Stimulated activated CD8-positive, alpha-beta memory T cell treated with anti-CD3 and anti-CD28 coated beads, Interleukin-12 subunit alpha, Interleukin-12 subunit beta, amount 100 ng/mL, for 24 hours (primary cell): ENCODE measurements around the gene SPTBN4.
"Not testable (repeated sequence)": the region's sequence is repeated elsewhere in the genome, so short reads cannot be mapped to it uniquely, and the experiment has no call there.

Source experiments
- DNase-seq: peaks from one replicate; pipeline ENCODE4 v3.0.0-alpha.2; 2020; ENCODE audit errors: extremely low read depth

Gene SPTBN4

DNA sequence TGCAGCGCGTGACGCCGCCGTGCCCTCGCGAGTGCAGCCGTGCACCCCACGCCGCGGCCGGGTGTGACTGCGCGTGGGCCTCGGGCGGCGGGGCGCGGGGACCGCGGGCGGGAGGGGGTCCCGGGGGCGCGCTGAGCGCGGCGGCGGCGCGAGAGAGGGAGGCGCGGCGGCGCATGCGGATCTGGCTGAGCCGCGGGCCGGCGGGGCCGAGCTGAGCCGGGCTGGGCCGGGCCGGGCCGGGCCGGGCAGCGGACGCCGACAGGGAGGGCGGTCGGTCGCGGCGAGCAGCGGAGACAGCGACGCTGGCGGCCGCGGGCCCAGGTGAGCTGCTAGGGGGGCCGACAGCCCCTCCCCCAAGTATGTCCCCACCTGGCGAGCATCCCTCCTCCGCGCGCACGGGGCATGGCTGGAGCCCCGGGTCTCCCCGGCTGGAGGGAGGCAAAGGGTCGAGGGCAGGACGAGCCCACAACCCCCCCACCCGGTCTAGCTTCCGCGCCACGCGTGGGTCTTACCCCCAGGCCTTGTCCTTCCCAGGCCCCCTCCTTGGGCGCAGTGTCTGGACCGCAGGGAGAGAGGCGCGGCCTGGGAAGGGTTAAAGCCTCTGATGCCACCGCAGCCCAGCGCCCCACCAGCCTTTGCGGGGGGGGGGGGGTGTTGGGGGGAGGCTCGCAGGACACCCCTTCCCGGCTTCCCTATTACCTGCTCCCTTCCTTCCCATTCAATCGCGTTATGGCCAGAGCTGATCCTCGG lies at the start of gene SPTBN4:
Gene SPTBN4, plus strand, starts transcription at position 17 of the 750 bp plus-strand sequence. CDS start 5,621 bp downstream, outside the sequence.
- DNase-seq, result no peak

DNA sequence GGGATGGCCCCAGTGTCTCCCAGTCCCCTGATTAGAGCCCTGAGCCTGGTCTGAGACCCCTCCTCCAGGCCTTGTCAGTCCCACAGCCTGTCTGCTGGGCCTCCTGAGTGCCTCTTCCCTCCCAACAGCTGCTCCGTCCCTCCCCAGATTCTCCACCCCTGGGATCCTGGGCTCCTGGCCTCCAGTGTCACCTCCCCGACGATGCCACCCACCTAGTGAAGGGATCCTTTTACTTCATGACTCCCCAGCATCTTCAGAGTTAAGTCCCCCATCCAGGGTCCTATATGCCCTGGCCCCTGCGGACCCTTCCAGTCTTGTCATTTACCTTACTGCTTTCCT lies 49.2 kb upstream of the SPTBN4 start:
- DNase-seq, result no peak

DNA sequence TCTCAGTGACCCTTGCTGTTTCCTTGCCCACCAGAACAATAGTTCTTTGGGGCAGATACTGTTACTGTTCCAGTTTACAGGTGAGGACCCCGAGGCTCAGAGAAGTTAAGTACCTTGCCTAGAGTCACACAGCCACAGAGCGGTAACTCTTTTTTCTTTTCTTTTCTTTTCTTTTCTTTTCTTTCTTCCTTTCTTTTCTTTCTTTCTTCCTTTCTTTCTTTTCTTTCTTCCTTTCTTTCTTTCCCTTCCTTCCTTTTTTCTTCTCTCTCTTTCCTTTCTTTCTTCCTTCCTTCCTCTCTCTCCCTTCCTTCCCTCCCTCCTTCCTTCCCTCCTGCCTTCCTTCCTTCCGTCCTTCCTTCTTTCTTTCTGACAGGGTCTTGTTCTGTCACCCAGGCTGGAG lies 48.8 kb upstream of the SPTBN4 start:
- no peak for DNase-seq

DNA sequence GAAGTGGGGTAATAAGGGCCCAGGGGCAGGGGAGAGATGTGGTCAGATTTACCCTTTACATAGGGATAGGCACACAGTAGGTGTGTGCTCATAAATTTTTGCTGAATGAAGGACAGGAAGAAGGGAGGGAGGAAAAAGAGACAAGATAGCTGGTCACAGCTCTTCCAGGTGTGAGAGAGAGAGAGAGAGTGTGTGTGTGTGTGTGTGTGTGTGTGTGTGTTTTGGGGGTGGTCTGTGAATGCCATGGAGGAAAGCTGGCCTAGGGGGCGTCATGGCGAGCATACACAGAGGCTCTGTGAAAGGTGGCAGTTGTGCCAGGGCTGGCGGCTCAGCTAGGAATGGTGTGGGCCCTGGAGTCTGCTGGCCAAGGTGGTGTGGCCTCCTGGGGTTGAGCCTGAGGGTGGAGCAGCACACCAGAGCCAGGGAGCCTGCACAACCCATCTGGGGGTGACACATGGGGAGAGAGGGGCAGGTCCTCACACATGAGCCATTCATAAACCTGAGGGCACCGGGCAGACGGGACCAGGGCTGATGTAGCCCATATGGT lies 47.7 kb upstream of the SPTBN4 start:
- DNase-seq, result no peak

DNA sequence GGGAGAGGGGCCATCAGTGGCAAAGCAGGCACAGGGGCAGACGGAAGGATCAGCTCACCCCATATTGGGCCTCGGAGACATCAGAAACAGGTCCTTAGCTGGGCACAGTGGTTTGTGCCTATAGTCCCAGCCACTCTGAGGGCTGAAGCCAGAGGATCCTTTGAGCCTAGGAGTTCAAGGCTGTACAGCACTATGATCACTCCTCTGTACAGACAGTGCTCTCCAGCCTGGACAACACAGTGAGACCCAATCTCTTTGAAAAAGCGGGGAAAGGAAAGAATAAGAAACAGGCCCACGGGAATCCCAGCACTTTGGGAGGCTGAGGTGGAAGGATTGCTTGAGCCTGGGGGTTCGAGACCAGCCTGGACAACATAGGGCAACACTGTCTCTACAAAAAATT lies 47.0 kb upstream of the SPTBN4 start:
- DNase-seq, result no peak

DNA sequence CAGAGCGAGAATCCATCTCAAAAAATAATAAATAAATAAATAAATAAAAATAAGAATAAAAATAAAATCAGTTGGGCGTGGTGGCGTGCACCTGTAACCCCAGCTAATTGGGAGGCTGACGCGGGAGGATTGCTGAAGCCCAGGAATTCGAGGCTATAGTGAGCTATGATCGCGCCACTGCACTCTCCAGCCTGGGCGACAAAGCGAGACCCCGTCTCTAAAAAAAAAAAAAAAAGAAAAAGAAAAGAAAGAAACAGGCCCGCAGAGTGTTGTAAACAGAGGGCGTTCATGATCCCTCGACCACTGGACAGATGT lies 46.4 kb upstream of the SPTBN4 start:
- DNase-seq, result no peak

DNA sequence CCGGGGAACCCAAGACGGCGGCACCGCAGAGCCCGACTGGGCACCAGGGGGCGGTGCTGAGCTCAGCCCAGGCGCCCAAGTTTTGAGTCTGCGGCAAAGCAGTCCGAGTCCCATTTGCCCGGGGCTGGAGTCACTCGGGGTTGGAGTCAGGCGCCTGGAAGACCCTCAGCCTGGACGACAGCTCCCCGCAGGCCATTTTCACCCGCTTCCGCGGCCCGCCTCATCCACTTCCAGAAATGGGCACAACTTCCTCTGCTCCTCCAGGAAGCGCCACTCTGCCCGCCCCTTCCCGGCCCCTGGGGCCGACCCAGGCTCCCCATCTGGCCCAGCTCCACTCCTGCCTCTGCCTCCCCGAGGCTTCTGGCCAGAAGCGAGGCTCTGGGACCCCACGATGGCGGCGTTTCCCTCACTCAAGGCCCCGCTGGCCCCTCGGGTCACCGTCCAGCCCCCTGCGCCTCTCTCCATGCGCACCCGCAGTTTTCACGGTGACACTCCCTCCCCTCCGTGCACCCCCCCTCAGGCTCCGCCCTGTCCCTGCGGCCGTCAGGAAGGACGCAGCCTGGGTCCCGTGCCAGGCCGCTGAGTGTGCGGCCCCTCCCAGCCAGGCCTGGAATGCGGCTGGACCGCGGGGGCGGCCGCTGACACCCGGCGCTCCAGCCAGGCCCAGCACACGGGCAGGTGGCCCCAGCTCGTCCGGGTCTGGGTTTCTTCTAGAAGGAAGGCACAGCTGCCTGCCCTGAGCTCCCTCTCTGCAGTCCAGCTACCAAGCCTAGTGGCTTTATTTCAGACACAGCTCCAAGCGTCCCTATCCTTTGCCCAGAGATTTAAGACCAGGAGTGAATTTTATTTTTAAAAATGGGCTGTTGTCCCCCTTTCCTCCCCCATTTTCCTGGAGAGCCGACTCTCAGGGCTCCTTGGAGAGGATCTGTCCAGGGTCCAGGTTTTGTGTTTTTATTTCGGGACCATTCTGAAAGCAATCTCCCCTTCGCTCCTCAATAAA lies 45.7 kb upstream of the SPTBN4 start:
- DNase-seq, result peak; percentile 33

- no peak for DNase-seq
Observed at GRCh38 chr19:40421993-40422747, 44.6 kb upstream of the SPTBN4 start.

DNA sequence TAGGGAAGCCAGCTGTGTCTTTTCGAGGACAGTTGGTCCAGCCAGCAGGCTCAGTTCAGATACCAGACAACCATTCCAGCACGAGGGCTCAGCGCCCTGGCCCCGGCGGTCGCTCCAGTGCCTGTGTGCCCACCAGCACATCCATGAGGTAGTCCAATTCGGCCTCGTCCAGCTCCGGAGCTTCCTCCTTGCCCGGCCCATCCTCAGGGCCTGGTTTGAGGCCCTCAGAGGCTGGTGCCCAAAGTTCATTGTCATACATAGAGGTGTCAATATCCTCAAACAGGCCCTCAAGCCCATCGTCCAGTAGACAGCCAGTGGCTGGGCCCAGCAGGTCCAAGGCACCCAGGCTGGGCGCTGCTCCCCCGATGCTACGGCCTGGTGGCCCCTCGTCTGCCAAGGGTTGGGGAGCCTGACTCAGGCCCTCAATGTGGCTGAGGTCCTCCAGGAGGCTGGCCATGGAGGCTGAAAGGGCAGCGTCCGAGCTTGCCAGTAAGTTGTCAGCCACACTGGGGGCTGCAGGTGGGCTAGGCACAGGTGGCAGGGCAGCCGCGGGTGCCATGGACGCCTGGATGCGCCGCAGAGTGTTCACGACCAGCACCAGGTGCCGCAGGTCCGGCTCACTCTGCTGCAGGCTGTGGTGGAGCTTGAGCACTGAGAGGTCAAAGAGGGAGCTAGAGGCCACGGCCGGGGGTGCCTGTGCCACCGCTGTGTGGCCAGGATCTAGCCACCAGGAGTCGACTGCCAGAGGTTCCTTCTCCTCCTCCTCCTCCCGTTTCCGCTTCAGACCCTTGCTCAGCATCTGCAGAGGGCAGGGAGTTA lies 43.8 kb upstream of the SPTBN4 start:
- DNase-seq, result no peak

DNA sequence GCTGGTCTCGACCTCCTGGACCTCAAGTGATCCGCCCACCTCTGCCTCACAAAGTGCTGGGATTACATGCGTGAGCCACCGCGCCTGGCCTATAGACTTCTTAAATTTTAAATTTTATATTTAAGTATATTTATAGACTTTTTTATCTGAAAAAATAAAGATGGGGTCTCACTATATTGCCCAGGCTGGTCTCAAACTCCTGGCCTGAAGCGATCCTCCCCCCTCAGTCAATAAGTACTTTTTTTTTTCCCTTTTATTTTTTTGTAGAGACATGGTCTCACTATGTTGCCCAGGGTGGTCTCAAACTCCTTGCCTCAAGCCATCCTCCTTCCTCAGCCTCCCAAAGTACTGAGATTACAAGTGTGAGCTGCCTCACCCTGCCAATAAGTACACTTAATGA lies 42.9 kb upstream of the SPTBN4 start:
- no peak for DNase-seq

DNA sequence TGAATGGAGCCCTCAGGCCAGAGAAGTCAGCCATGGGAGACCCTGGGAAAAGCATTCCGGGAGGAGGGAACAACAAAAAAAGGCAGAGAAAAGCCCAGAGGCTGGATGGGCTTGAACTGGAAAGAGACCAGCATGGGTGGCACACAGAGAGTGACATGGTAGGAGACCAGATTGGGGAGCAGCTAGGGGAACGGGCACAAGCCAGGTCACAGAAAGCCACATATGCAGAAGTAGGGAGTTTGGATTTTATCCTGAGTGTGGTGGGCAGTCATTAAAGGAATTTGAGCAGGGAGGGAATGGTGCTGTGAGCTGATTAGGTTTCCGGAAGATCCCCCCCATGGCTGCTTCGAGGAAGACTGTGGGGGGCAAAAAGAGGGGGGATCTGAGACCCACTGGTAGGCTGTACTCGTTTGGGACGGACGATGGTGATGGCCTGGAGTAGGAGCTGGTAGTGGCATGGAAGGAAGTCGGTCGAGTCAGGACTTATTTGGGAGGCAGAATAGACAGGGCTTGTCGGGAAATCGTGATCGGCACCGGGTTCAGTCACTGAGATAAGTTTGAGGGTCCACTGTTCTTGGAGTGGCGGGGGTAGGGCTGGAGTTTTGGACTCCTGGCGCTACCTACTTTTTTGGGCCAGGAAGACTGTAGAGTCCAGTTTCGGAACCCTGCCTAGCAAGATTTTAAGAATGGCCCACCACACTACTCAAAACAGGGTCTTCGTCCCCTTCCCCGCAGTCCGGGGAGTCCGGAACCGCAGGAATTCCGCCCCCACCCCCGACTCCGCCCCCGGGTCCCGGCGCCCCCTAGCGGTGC lies 42.0 kb upstream of the SPTBN4 start:
- DNase-seq, result no peak

DNA sequence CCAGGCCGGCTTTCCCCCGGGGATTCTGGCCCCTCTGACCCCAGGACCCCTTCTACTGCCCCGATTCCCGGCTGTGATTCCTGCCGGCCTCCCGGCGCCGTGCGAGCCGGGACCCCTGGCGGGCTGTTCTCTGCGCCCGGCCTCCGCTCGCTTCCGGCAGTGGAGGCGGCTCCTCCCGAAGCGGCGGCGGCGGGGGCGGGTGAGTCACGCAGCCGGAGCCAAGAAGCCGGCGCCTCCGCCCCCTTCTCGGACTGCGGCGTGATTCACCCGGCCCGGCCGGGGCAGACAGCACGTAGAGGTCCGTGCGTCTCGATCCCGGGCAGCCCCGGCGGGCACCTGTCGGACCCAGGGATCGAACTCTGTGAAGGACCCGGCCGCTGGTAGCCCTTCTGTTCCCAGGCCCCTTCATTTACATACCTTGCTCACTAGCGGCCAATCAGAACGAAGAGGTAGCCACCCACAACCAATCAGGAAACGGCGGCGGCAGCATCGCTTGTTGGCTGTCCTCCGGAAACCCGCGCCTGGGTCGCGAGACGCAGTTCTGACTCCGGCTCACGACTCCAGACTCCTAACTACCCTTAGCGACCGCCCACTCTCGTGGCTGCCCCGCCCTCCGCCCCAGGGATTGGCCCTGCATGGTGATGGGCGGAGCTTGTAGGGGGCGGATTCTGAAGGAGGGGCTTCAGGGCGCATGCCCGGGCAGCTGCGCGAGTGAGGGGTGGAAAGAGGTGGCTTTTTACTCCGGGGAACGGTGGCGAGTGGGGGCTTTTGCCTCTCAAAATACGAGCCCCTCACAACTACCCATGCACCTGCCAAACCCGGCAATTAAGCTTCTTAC lies 41.1 kb upstream of the SPTBN4 start, which contains the start of gene SERTAD1:
Gene SERTAD1, minus strand, starts transcription at position 543 of the 838 bp plus-strand sequence. CDS start 2,446 bp downstream, outside the sequence.
- peak; percentile 100 for DNase-seq

DNA sequence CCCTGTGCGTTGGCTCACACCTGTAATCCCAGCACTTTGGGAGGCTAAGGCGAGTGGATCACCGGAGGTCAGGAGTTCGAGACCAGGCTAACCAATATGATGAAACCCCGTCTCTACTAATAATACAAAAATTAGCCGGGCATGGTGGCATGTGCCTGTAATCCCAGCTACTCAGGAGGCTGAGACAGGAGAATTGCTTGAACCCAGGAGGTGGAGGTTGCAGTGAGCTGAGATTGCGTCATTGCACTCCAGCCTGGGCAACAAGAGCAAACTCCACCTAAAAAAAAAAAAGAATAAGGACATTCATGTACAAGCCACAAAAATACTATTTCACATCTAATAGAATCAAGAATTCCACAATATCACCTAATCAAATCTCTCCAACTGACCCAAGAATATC lies 38.6 kb upstream of the SPTBN4 start:
- DNase-seq, result not testable (repeated sequence)

- not testable (repeated sequence) for DNase-seq
Observed at GRCh38 chr19:40430242-40430641, 36.6 kb upstream of the SPTBN4 start.

DNA sequence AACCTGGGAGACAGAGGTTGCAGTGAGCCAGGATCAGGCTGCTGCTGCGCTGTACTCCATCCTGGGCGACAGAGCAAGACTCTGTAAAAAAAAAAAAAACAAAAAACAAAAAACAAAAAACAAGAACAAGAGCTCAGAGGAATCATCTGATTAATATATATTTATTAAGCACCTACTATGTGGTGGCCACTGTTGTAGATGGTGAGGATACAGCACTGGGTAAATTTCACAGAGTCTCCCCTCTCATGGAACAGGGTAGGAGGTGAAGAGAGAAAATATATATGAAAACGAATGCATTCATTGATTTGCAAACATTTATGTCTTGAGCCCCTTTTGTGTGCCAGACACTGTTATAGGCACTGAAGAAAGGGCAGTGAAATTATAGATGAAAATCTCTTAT lies 35.1 kb upstream of the SPTBN4 start:
- no peak for DNase-seq

- not testable (repeated sequence) for DNase-seq
Observed at GRCh38 chr19:40432760-40433159, 34.0 kb upstream of the SPTBN4 start.

DNA sequence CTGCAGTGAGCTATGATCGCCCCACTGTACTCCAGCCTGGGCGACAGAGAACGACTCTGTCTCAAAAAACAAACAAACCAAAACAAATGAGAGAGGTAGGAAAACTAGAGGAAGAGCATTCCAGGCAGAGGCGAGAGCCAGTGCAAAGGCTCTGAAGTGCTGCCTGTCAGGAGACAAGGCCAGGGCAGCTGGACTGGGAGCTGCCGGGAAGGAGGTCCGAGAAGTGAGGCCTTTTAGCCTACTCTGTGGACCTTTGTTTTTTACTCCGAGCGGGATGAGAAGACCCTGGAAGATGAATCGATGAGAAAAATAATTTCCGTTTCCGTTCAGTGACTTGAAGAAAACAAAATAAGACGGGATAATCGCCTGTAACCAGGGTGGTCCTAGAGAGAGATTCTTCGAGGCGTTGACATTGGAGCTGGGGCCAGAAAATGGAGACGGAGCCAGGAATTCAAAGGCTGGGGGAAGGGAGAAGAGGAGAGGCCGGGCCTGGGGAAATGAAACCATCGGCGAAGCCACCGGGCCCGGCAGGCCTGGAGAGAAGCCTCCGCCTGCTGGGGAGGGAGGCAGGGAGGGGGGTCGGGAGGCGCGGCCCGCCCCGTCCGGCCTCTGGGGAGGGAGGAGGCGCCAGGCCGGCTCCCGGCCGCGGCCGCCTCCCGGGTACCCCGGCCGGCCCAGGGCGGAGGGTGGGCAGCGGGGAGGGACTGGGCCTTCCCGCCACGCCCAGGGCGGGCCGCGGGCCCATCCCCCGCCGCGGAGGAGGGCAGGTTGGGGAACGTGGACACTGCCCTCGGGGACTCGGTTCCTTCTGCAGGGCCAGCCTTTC lies 33.2 kb upstream of the SPTBN4 start:
- no peak for DNase-seq

GRCh38 chr19:40438284-40438683 lies 28.5 kb upstream of the SPTBN4 start:
- DNase-seq, result no peak
